ENCODE results near the gene CREG2. TPM values are rescaled to one million over a fixed set of nuclear protein-coding genes. Genes with fewer than 3 reads are reported as not detected.

CREG2 gene
- total RNA-seq, 1 experiment from 2014 or later, result not detected

DNA sequence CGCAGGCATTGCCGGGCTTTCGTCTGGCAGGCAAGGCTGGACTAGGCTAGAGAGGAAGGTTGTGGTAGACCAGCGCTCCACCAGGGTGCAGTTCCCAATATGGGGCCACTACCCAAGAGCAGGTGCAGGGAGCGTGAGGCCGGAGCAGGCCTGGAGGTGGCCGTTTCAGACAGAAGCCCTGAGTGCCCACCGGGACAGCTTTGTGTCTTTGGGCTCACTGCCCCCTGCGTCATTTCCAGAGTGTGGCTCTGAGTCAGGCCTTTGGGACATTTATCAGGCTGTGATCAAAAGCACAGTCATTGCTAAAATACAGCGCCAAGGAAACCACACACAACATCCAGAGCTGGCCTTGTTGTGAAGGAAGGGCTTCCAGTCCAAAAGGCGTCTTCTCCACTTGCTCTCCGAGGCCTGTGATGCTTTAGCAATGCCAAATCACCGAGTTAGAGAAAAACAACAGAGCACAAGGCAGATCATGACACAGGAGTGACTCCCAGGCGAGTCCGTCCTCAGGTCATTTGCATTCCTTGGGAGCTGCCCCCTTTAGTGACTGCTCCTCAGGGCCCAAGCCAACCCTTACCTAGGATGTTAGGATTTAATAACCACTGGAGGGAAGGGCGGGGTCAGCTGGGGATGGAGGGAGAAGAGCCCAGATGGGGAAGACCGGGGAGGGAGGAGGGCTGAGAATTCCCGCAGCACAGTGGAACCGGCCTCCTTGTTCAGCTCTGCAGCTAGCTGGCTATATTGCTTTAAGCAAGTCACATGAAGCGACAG, 45.3 kb upstream of the CREG2 start:
- Histone ChIP-seq H3K36me3 (ENCODE audit: insufficient read depth, low read length, poor library complexity, severe bottlenecking) (no peaks in the 10 kb centered on the region), H3K9me3 (ENCODE audit: low read depth, low read length, poor library complexity, severe bottlenecking) (no peaks in the 10 kb centered on the region), H3K27me3 (replicated peaks; ENCODE audit: insufficient read depth, low read depth, low read length, poor library complexity) (no peaks in the 10 kb centered on the region), H3K4me1 (ENCODE audit: insufficient read depth, low read length, poor library complexity, severe bottlenecking) (no peaks in the 10 kb centered on the region), H3K27ac (ENCODE audit: low read depth, low read length, poor library complexity, severe bottlenecking) (no peak overlapping the region), H3K4me3 (ENCODE audit: low read depth, low read length, poor library complexity, severe bottlenecking) (no peak overlapping the region)
- ChIA-PET POLR2A (ENCODE audit: low non-redundant PET) (no interaction called here), CTCF (interaction anchor here (0.6 kb wide), 1 partner anchor 172 kb away, joined by 3 read pairs; no protein-coding TSS in a partner anchor)
- TF ChIP-seq EZH2 (IDR thresholded peaks at IDR 0.05; ENCODE audit: borderline replicate concordance, low read depth, low read length, poor library complexity, severe bottlenecking), result no peak
- TF ChIP-seq, protein P1, sequence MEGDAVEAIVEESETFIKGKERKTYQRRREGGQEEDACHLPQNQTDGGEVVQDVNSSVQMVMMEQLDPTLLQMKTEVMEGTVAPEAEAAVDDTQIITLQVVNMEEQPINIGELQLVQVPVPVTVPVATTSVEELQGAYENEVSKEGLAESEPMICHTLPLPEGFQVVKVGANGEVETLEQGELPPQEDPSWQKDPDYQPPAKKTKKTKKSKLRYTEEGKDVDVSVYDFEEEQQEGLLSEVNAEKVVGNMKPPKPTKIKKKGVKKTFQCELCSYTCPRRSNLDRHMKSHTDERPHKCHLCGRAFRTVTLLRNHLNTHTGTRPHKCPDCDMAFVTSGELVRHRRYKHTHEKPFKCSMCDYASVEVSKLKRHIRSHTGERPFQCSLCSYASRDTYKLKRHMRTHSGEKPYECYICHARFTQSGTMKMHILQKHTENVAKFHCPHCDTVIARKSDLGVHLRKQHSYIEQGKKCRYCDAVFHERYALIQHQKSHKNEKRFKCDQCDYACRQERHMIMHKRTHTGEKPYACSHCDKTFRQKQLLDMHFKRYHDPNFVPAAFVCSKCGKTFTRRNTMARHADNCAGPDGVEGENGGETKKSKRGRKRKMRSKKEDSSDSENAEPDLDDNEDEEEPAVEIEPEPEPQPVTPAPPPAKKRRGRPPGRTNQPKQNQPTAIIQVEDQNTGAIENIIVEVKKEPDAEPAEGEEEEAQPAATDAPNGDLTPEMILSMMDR (conservative IDR thresholded peaks at IDR 0.05; ENCODE audit: low read depth, low read length), result no peak
- no peak for DNase-seq (ENCODE audit: low spot score)
- intact Hi-C loops (cut with micrococcal nuclease; ENCODE audit: unreplicated experiment), result no loop called here
- BruUV-seq (replicated peaks), result no TSS peak

- DNase-seq (ENCODE audit: low spot score), result no peak
- Histone ChIP-seq H3K9me3 (ENCODE audit: low read depth, low read length, poor library complexity, severe bottlenecking) (no peaks in the 10 kb centered on the region), H3K27ac (ENCODE audit: low read depth, low read length, poor library complexity, severe bottlenecking) (no peak overlapping the region), H3K36me3 (ENCODE audit: insufficient read depth, low read length, poor library complexity, severe bottlenecking) (no peaks in the 10 kb centered on the region), H3K27me3 (replicated peaks; ENCODE audit: insufficient read depth, low read depth, low read length, poor library complexity) (no peaks in the 10 kb centered on the region), H3K4me3 (ENCODE audit: low read depth, low read length, poor library complexity, severe bottlenecking) (no peak overlapping the region), H3K4me1 (ENCODE audit: insufficient read depth, low read length, poor library complexity, severe bottlenecking) (no peaks in the 10 kb centered on the region)
- TF ChIP-seq EZH2 (IDR thresholded peaks at IDR 0.05; ENCODE audit: borderline replicate concordance, low read depth, low read length, poor library complexity, severe bottlenecking), result no peak
- TF ChIP-seq, protein P1 (conservative IDR thresholded peaks at IDR 0.05; ENCODE audit: low read depth, low read length), result no peak
- BruUV-seq (replicated peaks), result no TSS peak
- ChIA-PET POLR2A (ENCODE audit: low non-redundant PET) (no interaction called here), CTCF (no interaction called here)
- intact Hi-C loops (cut with micrococcal nuclease; ENCODE audit: unreplicated experiment), result no loop called here
These were observed 44.2 kb upstream of the CREG2 start for GRCh38 chr2:101431486-101431885.

- H3K36me3 ChIP-seq (ENCODE audit: insufficient read depth, low read length, poor library complexity, severe bottlenecking), result no peaks in the 10 kb centered on the region
- TF ChIP-seq, protein P1 (conservative IDR thresholded peaks at IDR 0.05; ENCODE audit: low read depth, low read length), result no peak
- H3K4me1 ChIP-seq (ENCODE audit: insufficient read depth, low read length, poor library complexity, severe bottlenecking), result no peaks in the 10 kb centered on the region
- H3K9me3 ChIP-seq (ENCODE audit: low read depth, low read length, poor library complexity, severe bottlenecking), result no peaks in the 10 kb centered on the region
- CTCF ChIA-PET, result no interaction called here
- H3K27ac ChIP-seq (ENCODE audit: low read depth, low read length, poor library complexity, severe bottlenecking), result no peak overlapping the region
- intact Hi-C loops (cut with micrococcal nuclease; ENCODE audit: unreplicated experiment), result no loop called here
- H3K27me3 ChIP-seq (replicated peaks; ENCODE audit: insufficient read depth, low read depth, low read length, poor library complexity), result no peaks in the 10 kb centered on the region
- DNase-seq (ENCODE audit: low spot score), result no peak
- no peak overlapping the region for H3K4me3 ChIP-seq (ENCODE audit: low read depth, low read length, poor library complexity, severe bottlenecking)
- POLR2A ChIA-PET (ENCODE audit: low non-redundant PET), result no interaction called here
- no TSS peak for BruUV-seq (replicated peaks)
These were observed 42.9 kb upstream of the CREG2 start for GRCh38 chr2:101430156-101430555.

Measured in A673 (cell line).